Activated naive CD8-positive, alpha-beta T cell (primary cell): ENCODE data around the gene ADGRB3.

Experiments
- H3K27ac Mint-ChIP-seq: one replicate; pipeline ENCODE4 v1.8.0; 2021; ENCODE audit warnings: mixed read lengths
- H3K27me3 Mint-ChIP-seq: one replicate; pipeline ENCODE4 v1.8.0; 2021; ENCODE audit warnings: mixed read lengths
- H3K36me3 Mint-ChIP-seq: one replicate; pipeline ENCODE4 v1.8.0; 2021; ENCODE audit warnings: mixed read lengths
- H3K4me1 Mint-ChIP-seq: one replicate; pipeline ENCODE4 v1.8.0; 2021; ENCODE audit warnings: low read depth, mixed read lengths
- H3K4me3 Mint-ChIP-seq: one replicate; pipeline ENCODE4 v1.8.0; 2021; ENCODE audit warnings: mild to moderate bottlenecking, mixed read lengths
- H3K9me3 Mint-ChIP-seq: one replicate; pipeline ENCODE4 v1.8.0; 2021; ENCODE audit warnings: low read depth, mixed read lengths

The ADGRB3 gene

GRCh38 chr6:68634726-68635411 is at the start of gene ADGRB3:
Gene ADGRB3 (plus strand): TSS chr6:68635282. CDS start chr6:68638676, 3,394 bp downstream.
- H3K36me3 Mint-ChIP-seq, result no peaks in the 10 kb centered on the region
- H3K4me1 Mint-ChIP-seq, result peaks cover 25% of the 10 kb centered on the region
- no peaks in the 10 kb centered on the region for H3K9me3 Mint-ChIP-seq
- H3K27me3 Mint-ChIP-seq, result peaks cover 34% of the 10 kb centered on the region
- no peak within 1 kb of the TSS for H3K27ac Mint-ChIP-seq
- peak within 1 kb of the TSS; percentile 89 for H3K4me3 Mint-ChIP-seq

DNA sequence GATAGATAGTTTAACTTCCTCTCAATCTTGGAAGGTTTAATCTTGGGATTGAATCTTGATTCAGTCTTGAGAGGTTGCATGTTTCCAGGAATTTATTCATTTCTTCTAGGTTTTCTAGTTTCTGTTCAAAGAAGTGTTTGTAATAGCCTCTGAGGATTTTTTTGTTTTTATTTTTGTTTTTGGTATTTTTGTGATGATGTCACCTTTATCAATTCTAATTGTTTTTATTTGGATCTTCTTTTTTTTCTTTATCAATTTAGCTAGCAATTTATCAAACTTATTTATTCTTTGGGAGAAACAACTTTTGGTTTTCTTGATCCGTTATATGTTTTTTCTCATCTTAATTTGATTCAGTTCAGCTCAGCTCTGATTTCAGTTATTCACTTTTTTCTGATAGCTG is 41.5 kb upstream of the ADGRB3 start:
- H3K4me3 Mint-ChIP-seq, result no peak overlapping the region
- H3K4me1 Mint-ChIP-seq, result no peaks in the 10 kb centered on the region
- no peaks in the 10 kb centered on the region for H3K36me3 Mint-ChIP-seq
- no peaks in the 10 kb centered on the region for H3K9me3 Mint-ChIP-seq
- no peaks in the 10 kb centered on the region for H3K27me3 Mint-ChIP-seq
- H3K27ac Mint-ChIP-seq, result no peak overlapping the region

DNA sequence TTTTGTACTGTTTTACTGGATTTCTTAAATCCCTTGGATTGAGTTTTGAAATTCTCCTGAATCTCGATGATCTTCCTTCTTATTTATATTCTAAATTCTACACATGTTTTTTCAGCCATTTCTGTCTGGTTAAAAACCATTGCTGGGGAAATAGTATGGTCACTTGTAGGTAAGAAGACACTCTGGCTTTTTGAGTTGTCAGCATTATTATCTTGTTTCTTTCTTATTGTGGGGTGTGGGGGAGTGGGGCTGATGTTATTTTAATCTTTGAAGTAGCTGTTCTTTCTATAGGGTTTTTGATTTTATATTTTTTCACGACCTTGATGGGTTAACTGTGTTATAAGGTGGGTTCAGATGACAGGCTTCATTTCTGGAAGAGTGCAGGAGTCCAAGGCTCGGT is 37.4 kb upstream of the ADGRB3 start:
- Mint-ChIP-seq H3K27ac (no peak overlapping the region), H3K4me1 (no peaks in the 10 kb centered on the region), H3K9me3 (no peaks in the 10 kb centered on the region), H3K27me3 (no peaks in the 10 kb centered on the region), H3K36me3 (no peaks in the 10 kb centered on the region), H3K4me3 (no peak overlapping the region)

GRCh38 chr6:68615938-68616337 is 19.1 kb upstream of the ADGRB3 start:
- Mint-ChIP-seq H3K27ac (no peak overlapping the region), H3K4me3 (no peak overlapping the region), H3K4me1 (no peaks in the 10 kb centered on the region), H3K36me3 (no peaks in the 10 kb centered on the region), H3K27me3 (no peaks in the 10 kb centered on the region), H3K9me3 (no peaks in the 10 kb centered on the region)

DNA sequence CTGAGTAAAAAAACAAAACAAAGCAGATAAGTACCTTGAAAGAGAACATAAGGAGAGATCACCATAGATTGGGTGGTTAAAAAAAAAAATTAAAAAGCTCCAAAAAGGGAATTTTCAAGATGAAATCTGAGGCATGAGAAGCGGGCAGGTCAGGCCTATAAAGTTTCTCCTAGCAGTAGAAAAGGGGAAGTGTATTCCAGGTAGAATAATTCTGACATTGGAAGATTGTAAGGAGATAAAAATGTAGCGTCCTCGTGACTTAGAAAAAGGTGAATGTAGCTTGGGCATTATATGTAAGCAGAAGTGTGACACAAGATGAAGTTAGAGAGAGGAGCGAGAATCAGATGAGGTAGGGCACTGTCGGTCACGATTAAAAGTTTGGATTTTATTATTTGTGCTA is 9.1 kb upstream of the ADGRB3 start:
- Mint-ChIP-seq H3K4me1 (no peaks in the 10 kb centered on the region), H3K9me3 (peaks cover 5% of the 10 kb centered on the region), H3K36me3 (no peaks in the 10 kb centered on the region), H3K27me3 (peaks cover 9% of the 10 kb centered on the region), H3K4me3 (no peak overlapping the region), H3K27ac (no peak overlapping the region)

DNA sequence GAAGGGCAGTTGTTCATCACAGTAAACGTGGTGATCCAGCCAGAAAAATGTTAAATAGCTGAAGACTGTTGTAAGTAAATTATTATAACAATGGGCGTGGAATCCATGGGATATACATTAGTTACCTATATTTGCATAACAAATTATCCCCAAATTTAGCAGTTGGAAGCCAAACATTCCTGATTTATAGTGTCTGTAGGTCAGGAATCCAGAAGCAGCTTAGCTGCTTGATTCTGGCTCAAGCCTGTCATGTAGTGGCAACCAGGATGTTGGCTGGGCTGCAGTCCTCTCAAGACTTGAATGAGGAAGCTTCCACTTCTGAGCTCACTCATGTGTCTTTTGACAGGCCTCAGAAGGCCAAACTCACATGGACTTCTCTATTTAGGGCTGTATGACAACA is 6.9 kb upstream of the ADGRB3 start:
- Mint-ChIP-seq H3K4me1 (no peaks in the 10 kb centered on the region), H3K36me3 (no peaks in the 10 kb centered on the region), H3K4me3 (no peak overlapping the region), H3K27ac (no peak overlapping the region), H3K9me3 (peaks cover 5% of the 10 kb centered on the region), H3K27me3 (peaks cover 13% of the 10 kb centered on the region)

DNA sequence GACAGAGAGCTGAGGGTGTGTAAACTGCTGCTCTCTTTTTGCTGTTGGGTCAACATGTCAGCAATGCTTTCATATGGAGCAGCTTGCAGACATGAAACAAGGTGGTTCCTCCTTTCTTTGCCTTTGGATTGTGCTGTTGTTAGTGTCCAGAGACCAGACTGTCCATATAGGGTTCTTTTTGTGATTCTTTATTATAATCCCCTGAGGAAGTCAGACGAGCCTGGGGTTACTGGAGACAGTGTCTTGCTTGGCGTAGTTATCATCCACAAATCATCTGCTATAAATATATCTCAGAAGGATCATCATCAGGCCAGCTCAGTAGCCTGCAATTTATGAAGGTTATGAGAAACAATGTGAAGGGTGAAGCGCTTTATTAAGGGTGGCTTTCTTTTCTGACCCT is 2.3 kb upstream of the ADGRB3 start:
- peaks cover 35% of the 10 kb centered on the region for H3K27me3 Mint-ChIP-seq
- no peak overlapping the region for H3K4me3 Mint-ChIP-seq
- H3K27ac Mint-ChIP-seq, result no peak overlapping the region
- H3K36me3 Mint-ChIP-seq, result no peaks in the 10 kb centered on the region
- peaks cover 2% of the 10 kb centered on the region for H3K9me3 Mint-ChIP-seq
- H3K4me1 Mint-ChIP-seq, result peaks cover 25% of the 10 kb centered on the region

DNA sequence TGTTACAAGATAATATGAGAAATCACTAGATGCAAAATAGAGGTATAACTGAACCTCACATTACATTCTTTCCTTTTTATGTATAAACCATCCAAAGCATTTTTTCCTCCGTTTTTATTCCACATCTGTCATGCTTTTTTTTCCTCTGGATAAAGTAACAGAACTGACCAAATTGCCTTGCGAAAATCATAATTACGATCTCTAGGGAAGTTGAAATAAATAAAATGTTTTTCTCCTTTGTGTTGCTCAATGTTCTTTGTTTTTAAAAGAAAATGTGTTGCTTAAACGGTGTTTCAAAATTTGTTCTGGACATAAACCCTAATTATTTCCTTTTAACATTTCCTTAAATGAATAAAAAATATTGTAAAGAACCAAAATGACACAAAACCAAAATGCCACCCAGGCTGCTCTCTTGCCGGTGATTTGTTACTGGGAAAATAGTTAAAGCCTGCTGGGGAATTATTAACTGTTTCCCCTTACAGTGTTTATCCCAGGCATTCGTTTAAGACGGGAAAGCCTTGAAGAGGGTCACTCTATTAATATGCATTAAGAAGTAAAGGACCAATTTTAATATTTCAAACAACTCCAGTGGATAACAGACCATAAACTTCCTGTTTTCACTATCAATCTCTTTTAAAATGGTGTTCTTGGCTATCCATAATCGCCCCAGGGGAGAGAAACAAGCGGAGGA is 1.7 kb upstream of the ADGRB3 start:
- peak overlapping the region; percentile 89 for H3K4me3 Mint-ChIP-seq
- peaks cover 25% of the 10 kb centered on the region for H3K4me1 Mint-ChIP-seq
- H3K36me3 Mint-ChIP-seq, result no peaks in the 10 kb centered on the region
- peaks cover 33% of the 10 kb centered on the region for H3K27me3 Mint-ChIP-seq
- no peak overlapping the region for H3K27ac Mint-ChIP-seq
- no peaks in the 10 kb centered on the region for H3K9me3 Mint-ChIP-seq

GRCh38 chr6:68633972-68634725 is 933 bp upstream of the ADGRB3 start:
- Mint-ChIP-seq H3K4me1 (peaks cover 25% of the 10 kb centered on the region), H3K9me3 (no peaks in the 10 kb centered on the region), H3K36me3 (no peaks in the 10 kb centered on the region), H3K27me3 (peaks cover 31% of the 10 kb centered on the region), H3K27ac (no peak overlapping the region), H3K4me3 (peak overlapping the region; percentile 89)

- Mint-ChIP-seq H3K36me3 (no peaks in the 10 kb centered on the region), H3K9me3 (no peaks in the 10 kb centered on the region), H3K4me3 (peak overlapping the region; percentile 80), H3K4me1 (peaks cover 25% of the 10 kb centered on the region), H3K27ac (no peak overlapping the region), H3K27me3 (peaks cover 36% of the 10 kb centered on the region)
Measured at GRCh38 chr6:68635412-68635705, 277 bp downstream of the ADGRB3 start.

GRCh38 chr6:68635706-68636513 is 828 bp downstream of the ADGRB3 start:
- Mint-ChIP-seq H3K36me3 (no peaks in the 10 kb centered on the region), H3K27me3 (peaks cover 36% of the 10 kb centered on the region), H3K27ac (no peak overlapping the region), H3K4me3 (peak overlapping the region; percentile 80), H3K9me3 (no peaks in the 10 kb centered on the region), H3K4me1 (peaks cover 25% of the 10 kb centered on the region)

GRCh38 chr6:68636666-68637065 is 1.6 kb downstream of the ADGRB3 start:
- H3K4me3 Mint-ChIP-seq, result peak overlapping the region; percentile 30
- H3K9me3 Mint-ChIP-seq, result no peaks in the 10 kb centered on the region
- peaks cover 25% of the 10 kb centered on the region for H3K4me1 Mint-ChIP-seq
- no peaks in the 10 kb centered on the region for H3K36me3 Mint-ChIP-seq
- H3K27me3 Mint-ChIP-seq, result peaks cover 36% of the 10 kb centered on the region
- no peak overlapping the region for H3K27ac Mint-ChIP-seq

DNA sequence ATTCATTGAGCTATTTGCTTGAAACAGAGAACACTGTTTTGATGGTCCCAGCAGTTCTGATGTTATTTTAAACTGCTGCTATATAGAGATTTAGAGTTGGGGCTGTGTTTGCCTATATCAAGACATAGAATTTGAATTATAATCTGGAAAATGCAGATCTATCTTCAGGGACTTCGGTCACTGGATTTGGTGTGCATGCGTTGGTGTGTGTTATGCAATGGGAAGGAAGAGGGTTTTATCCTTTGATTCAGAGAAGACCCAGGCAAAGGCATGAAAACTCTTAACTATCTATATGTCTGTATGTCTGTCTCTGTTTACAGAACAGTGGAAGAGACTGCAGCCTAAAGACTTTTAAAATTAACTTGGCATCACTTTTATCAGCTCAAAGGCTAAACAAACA is 2.0 kb downstream of the ADGRB3 start:
- H3K4me3 Mint-ChIP-seq, result no peak overlapping the region
- H3K27me3 Mint-ChIP-seq, result peaks cover 36% of the 10 kb centered on the region

GRCh38 chr6:68637782-68638181 is 2.7 kb downstream of the ADGRB3 start:
- Mint-ChIP-seq H3K9me3 (no peaks in the 10 kb centered on the region), H3K36me3 (no peaks in the 10 kb centered on the region), H3K27me3 (peaks cover 35% of the 10 kb centered on the region), H3K4me1 (peaks cover 25% of the 10 kb centered on the region), H3K27ac (no peak overlapping the region), H3K4me3 (no peak overlapping the region)

More for the DNA sequence above, 2.0 kb downstream of the ADGRB3 start:
- H3K4me1 Mint-ChIP-seq, result peaks cover 25% of the 10 kb centered on the region
- no peaks in the 10 kb centered on the region for H3K9me3 Mint-ChIP-seq
- H3K36me3 Mint-ChIP-seq, result no peaks in the 10 kb centered on the region
- H3K27ac Mint-ChIP-seq, result no peak overlapping the region
